GM12874 (cell line): Measurements from ENCODE around the gene OLAH.

Experiments used
- CTCF ChIP-seq: IDR thresholded peaks from 2 replicates; pipeline ENCODE4 v1.5.1; 2011; ENCODE audit warnings: low read depth, mild to moderate bottlenecking, control low read depth, low read length, moderate library complexity; ENCODE audit not compliant: insufficient read depth

The OLAH gene

GRCh38 chr10:15088428-15089261 is 44.9 kb downstream of the OLAH start, which contains the start of gene ACBD7:
TSS of gene ACBD7 (minus strand) at chr10:15088776. CDS start at chr10:15088728, 48 bp downstream.
- TF ChIP-seq CTCF, result 0 out of 2 replicates have a peak, but pooled peaks have one; percentile 18

- TF ChIP-seq CTCF, result no peak
Observed at GRCh38 chr10:15091418-15091817, 47.7 kb downstream of the OLAH start.

- no peak for TF ChIP-seq CTCF
Observed at GRCh38 chr10:15092855-15093408, 49.2 kb downstream of the OLAH start.

GRCh38 chr10:15096661-15097010 is 52.9 kb downstream of the OLAH start:
- TF ChIP-seq CTCF, result no peak

- TF ChIP-seq CTCF, result no peak
Observed at GRCh38 chr10:15097011-15097812, 53.5 kb downstream of the OLAH start, which contains the start of gene RPP38. TSS of gene RPP38 (plus strand) at chr10:15097355. CDS start at chr10:15103315, 5,960 bp downstream.

- TF ChIP-seq CTCF, result no peak
Observed at GRCh38 chr10:15099886-15100285, 56.1 kb downstream of the OLAH start.

- TF ChIP-seq CTCF, result no peak
Observed at GRCh38 chr10:15103513-15103912, 59.8 kb downstream of the OLAH start.
